ENCODE results near the gene LRPPRC. TPM values are rescaled to one million over a fixed set of nuclear protein-coding genes. Genes with fewer than 3 reads are reported as not detected.
A peak's percentile ranks its signal among the peaks of the same experiment; 100 is the strongest.

Gene LRPPRC
- total RNA-seq (ENCODE audit: low replicate concordance): 121 and 214 TPM in 2 replicates

DNA sequence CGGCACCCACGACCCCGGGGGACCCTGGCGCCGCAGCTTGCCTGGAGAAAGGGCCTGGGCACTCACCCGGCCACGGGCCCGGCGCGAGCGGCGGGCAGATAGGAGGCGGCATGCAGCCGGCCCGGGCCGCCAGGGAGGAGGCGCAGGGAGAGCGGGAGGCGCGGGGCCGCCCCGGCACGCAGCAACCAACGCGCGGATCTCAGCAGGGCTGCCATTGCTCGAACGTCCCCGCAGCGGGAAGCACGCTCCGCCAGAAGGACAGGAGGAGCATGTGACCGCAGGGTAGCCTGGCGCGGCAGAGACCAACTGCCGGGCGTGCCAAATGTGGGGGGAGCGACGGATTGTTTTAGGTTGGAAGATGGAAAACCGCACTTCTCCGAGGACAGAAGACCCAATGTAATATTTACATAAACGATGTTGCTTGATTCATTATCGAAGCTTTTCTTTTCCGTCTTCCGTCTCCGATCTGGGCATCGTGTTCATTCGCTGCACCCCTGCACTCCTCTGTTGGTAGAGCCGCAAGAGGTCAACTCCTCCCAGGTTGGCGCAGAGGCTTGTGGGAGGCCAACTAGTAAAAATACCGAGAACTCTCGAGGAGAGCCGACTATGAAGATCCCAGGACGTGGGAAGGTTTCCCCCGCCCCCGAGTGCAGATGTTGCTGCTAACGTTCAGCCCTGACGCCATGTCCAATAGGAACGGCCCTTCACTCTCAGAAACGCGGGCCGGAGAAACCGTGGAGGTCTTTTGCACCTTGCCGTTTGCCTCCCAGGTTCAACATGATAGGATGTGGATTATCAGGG is at the start of gene LRPPRC:
Gene LRPPRC, minus strand, starts transcription at position 257 of the 801 bp plus-strand sequence. Its CDS starts 42 bp downstream, at position 215.
- peak; percentile 97 for DNase-seq (ENCODE audit: low spot score)
- TF ChIP-seq EZH2phosphoT487 (IDR thresholded peaks at IDR 0.05): no peak
- TF ChIP-seq, protein P1, sequence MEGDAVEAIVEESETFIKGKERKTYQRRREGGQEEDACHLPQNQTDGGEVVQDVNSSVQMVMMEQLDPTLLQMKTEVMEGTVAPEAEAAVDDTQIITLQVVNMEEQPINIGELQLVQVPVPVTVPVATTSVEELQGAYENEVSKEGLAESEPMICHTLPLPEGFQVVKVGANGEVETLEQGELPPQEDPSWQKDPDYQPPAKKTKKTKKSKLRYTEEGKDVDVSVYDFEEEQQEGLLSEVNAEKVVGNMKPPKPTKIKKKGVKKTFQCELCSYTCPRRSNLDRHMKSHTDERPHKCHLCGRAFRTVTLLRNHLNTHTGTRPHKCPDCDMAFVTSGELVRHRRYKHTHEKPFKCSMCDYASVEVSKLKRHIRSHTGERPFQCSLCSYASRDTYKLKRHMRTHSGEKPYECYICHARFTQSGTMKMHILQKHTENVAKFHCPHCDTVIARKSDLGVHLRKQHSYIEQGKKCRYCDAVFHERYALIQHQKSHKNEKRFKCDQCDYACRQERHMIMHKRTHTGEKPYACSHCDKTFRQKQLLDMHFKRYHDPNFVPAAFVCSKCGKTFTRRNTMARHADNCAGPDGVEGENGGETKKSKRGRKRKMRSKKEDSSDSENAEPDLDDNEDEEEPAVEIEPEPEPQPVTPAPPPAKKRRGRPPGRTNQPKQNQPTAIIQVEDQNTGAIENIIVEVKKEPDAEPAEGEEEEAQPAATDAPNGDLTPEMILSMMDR (IDR thresholded peaks at IDR 0.05): no peak
- TF ChIP-seq EZH2 (IDR thresholded peaks at IDR 0.05): no peak
- Histone ChIP-seq H3K79me2 (ENCODE audit: low read depth) (peaks cover 49% of the 10 kb centered on the region), H4K20me1 (ENCODE audit: low read depth) (peaks cover 42% of the 10 kb centered on the region), H3K9ac (peak within 1 kb of the TSS; percentile 93), H3K9me3 (ENCODE audit: low read depth) (no peaks in the 10 kb centered on the region), H2AFZ (replicated peaks) (peak within 1 kb of the TSS; percentile 63), H3K27me3 (no peaks in the 10 kb centered on the region), H3K36me3 (no peaks in the 10 kb centered on the region), H3K4me3 (peak within 1 kb of the TSS; percentile 92), H3K27ac (peak within 1 kb of the TSS; percentile 95), H3F3A (ENCODE audit: low read depth) (peaks cover 7% of the 10 kb centered on the region), H3K4me1 (peaks cover 11% of the 10 kb centered on the region), H3K4me2 (peak within 1 kb of the TSS; percentile 80)
- Mint-ChIP-seq H3K27me3 (ENCODE audit: insufficient read depth, low read depth) (no peaks in the 10 kb centered on the region), H3K36me3 (peaks cover 25% of the 10 kb centered on the region), H3K4me1 (peaks cover 26% of the 10 kb centered on the region), H3K4me3 (peak within 1 kb of the TSS; percentile 95), H3K9me3 (no peaks in the 10 kb centered on the region), H3K27ac (peak within 1 kb of the TSS; percentile 100)

DNA sequence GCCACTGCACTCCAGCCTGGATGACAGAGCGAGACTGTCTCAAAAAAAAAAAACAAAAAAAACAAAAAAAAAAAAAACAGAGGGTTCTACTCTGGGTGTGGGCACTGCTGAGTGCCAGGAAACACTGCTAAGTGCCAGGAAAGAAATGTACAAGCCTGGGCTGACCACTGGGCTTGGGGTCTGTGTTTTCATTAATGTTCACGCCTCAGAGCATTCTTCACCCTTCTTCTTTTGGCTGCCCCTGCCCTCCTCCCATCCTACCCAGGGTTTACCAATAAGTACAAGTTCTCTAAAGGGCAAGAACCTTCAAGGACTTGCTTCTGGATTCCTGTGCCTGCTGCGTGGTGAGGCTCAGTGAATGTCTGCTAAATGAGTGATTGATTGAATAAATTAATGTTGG is 49.3 kb upstream of the LRPPRC start:
- Histone ChIP-seq H3K9ac (no peak overlapping the region), H3K36me3 (no peaks in the 10 kb centered on the region), H3K79me2 (ENCODE audit: low read depth) (no peaks in the 10 kb centered on the region), H3K4me2 (no peak overlapping the region), H2AFZ (replicated peaks) (no peak overlapping the region), H3K9me3 (ENCODE audit: low read depth) (no peaks in the 10 kb centered on the region), H3K27ac (no peak overlapping the region), H3F3A (ENCODE audit: low read depth) (no peaks in the 10 kb centered on the region), H4K20me1 (ENCODE audit: low read depth) (no peaks in the 10 kb centered on the region), H3K4me3 (no peak overlapping the region), H3K4me1 (no peaks in the 10 kb centered on the region), H3K27me3 (no peaks in the 10 kb centered on the region)
- Mint-ChIP-seq H3K27ac (no peak overlapping the region), H3K27me3 (ENCODE audit: insufficient read depth, low read depth) (peaks cover 3% of the 10 kb centered on the region), H3K4me1 (no peaks in the 10 kb centered on the region), H3K4me3 (no peak overlapping the region), H3K36me3 (no peaks in the 10 kb centered on the region), H3K9me3 (peaks cover 9% of the 10 kb centered on the region)
- no peak for TF ChIP-seq EZH2 (IDR thresholded peaks at IDR 0.05)
- TF ChIP-seq EZH2phosphoT487 (IDR thresholded peaks at IDR 0.05): no peak
- TF ChIP-seq, protein P1 (IDR thresholded peaks at IDR 0.05): no peak
- DNase-seq (ENCODE audit: low spot score): no peak

DNA sequence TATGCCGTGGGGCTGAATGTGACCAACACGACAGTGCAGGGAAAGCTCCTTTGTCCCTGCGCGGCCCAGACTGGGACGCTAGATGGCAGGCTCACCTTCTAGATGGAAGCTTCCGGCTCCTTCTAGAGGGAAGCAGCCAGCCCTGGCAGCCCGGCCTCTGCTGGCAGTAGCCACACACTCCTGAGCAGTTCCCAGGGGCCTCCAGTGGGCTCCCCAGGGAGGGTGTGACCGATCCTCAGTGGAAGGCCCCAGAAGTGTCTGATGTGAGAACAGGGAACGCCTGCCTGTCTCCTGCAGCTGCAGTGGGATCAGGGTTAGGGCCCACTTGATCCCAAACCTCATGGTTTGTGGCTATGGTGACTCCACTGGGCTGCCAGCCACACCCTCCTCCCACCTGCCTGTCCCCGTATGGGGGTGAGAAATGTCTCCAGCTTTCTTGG is 48.5 kb upstream of the LRPPRC start:
- DNase-seq (ENCODE audit: low spot score): peak; percentile 94
- Histone ChIP-seq H3K79me2 (ENCODE audit: low read depth) (no peaks in the 10 kb centered on the region), H3K9me3 (ENCODE audit: low read depth) (no peaks in the 10 kb centered on the region), H3K4me2 (no peak overlapping the region), H3F3A (ENCODE audit: low read depth) (no peaks in the 10 kb centered on the region), H3K27ac (no peak overlapping the region), H4K20me1 (ENCODE audit: low read depth) (no peaks in the 10 kb centered on the region), H3K4me3 (no peak overlapping the region), H3K9ac (no peak overlapping the region), H2AFZ (replicated peaks) (peak overlapping the region; percentile 81), H3K4me1 (no peaks in the 10 kb centered on the region), H3K36me3 (no peaks in the 10 kb centered on the region), H3K27me3 (no peaks in the 10 kb centered on the region)
- TF ChIP-seq, protein P1 (IDR thresholded peaks at IDR 0.05): peak; percentile 85
- TF ChIP-seq EZH2phosphoT487 (IDR thresholded peaks at IDR 0.05): no peak
- peaks cover 3% of the 10 kb centered on the region for H3K27me3 Mint-ChIP-seq (ENCODE audit: insufficient read depth, low read depth)
- no peaks in the 10 kb centered on the region for H3K36me3 Mint-ChIP-seq
- no peaks in the 10 kb centered on the region for H3K4me1 Mint-ChIP-seq
- peaks cover 7% of the 10 kb centered on the region for H3K9me3 Mint-ChIP-seq
- H3K4me3 Mint-ChIP-seq: no peak overlapping the region
- H3K27ac Mint-ChIP-seq: peak overlapping the region; percentile 74

Measured in neural progenitor cell (in vitro differentiated cells).